ENCODE data around the gene PTDSS2.

DNA sequence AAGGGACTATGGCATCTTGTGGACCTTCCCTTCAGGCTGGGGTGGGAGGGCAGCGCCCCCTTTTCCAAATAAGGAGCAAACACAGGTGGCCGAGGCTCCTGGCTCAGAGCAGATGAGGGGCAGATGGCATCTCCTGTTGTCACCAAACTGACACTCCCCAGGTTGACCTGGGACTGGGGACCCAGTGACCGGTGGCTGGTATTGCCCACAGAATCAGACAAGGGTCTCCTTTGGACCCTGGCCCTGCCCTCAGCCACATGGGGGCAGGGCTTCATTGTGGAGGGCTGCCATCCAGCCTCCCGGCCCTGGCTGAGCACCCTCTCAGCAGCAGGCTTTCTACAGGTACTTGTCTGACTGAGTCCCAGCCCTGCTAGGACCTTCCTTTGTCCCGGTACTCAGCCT is 34.4 kb upstream of the PTDSS2 start:
- TF ChIP-seq TAF1 (CRISPR knock-in tag; IDR thresholded peaks at IDR 0.05) (no peak), NFYB (CRISPR knock-in tag; IDR thresholded peaks at IDR 0.05) (no peak), NFE2L1 (CRISPR knock-in tag; IDR thresholded peaks at IDR 0.05; ENCODE audit: borderline replicate concordance) (no peak), ZNF883 (CRISPR knock-in tag; IDR thresholded peaks at IDR 0.05; ENCODE audit: not compliant biosample characterization) (no peak)
